HL-60/S4 treated with retinoic acid at 250 ng/mL for 4 days and 3 days (cell line): ENCODE results near the gene ADGRG3.

Source experiments
- in situ Hi-C: fragments of 300-500 bp; cut with MboI; formaldehyde crosslinking; loops from 2 replicates; pipeline ENCODE4 v1.7.0; 2022; ENCODE audit warnings: low sequenced_read_pairs

ADGRG3 gene

GRCh38 chr16:57645691-57646387 is 22.3 kb upstream of the ADGRG3 start:
- in situ Hi-C loops, result no loop called here

- in situ Hi-C loops, result no loop called here
Observed at GRCh38 chr16:57646388-57647039, 21.6 kb upstream of the ADGRG3 start.

DNA sequence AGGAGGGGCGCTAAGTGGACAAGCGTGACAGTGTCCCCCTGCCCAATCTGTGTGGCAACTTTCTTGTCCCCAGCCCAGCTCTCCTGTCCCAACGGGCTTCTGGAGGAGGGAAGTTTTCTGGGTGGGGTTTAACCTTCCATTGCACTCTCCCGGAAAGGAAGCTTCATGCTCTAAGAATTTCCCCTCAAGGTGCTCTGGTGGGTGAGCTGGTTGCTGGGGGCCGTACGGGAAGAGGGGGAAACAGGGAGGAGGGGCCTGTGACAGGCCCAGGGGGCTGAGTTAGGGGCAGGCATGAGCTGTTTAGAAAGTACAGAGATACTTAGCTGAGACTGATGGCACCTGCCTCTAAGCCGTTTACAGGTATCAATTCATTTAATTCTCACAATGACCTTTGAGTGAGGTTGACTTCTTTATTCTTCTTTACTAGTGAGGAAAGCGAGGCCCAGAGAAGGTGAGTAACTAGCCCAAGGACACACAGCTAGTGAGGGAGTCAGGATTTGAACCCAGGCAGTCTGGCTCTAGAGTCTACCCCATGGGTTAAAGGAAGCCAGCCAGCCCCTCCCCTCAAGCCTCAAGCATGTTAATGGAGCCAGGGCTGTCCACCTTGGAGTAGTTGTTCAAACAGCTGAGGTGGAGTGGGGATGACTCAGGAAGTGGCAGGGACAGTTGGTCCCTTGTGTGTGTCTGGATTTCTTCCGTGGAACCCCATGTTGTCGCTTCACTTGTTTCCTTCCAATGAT is 20.8 kb upstream of the ADGRG3 start:
- in situ Hi-C loops, result no loop called here

GRCh38 chr16:57648125-57648524 is 20.0 kb upstream of the ADGRG3 start:
- in situ Hi-C loops, result no loop called here

- in situ Hi-C loops, result no loop called here
Observed at GRCh38 chr16:57648581-57649442, 19.3 kb upstream of the ADGRG3 start.

- in situ Hi-C loops, result no loop called here
Observed at GRCh38 chr16:57649443-57649751, 18.7 kb upstream of the ADGRG3 start.

- in situ Hi-C loops, result no loop called here
Observed at GRCh38 chr16:57649846-57650245, 18.3 kb upstream of the ADGRG3 start.

DNA sequence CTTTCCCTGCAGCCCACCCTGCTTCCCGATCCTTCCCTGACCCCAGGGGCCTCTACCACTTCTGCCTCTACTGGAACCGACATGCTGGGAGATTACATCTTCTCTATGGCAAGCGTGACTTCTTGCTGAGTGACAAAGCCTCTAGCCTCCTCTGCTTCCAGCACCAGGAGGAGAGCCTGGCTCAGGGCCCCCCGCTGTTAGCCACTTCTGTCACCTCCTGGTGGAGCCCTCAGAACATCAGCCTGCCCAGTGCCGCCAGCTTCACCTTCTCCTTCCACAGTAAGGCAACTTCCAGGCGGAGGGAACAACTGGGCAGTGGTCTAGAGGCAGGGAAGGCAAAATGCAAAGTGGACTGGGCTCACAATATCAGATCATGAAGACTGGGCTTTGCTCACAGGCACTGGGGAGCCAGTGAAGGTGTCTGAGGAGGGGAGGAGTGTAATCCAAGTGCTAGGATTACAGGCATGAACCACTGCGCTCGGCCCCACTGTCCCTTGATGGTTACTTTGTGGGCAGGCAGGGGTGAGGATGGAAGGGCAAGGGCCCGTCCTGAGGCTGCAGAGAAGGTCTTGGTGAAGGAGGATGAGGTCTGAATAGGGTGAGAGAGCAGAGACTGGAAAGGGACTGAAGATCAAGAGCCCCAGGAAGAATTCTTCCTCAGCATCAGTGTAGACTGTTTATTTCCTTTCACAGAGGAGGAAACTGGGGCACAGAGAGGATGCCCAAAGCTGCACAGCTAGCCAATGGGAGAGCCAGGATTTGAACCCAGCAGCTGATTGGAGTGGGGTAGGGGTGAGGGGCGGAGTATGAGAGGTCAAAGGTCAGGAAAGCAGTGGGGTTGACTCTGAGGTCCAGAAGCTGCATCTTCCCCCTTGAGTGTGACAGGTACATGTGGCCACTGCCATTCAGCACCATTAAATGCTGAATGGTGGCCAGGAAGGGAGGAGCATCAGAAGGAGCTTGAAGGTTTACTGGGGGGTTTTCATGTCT is 16.5 kb upstream of the ADGRG3 start:
- in situ Hi-C loops, result no loop called here

GRCh38 chr16:57652695-57653471 is 15.2 kb upstream of the ADGRG3 start:
- in situ Hi-C loops, result no loop called here

DNA sequence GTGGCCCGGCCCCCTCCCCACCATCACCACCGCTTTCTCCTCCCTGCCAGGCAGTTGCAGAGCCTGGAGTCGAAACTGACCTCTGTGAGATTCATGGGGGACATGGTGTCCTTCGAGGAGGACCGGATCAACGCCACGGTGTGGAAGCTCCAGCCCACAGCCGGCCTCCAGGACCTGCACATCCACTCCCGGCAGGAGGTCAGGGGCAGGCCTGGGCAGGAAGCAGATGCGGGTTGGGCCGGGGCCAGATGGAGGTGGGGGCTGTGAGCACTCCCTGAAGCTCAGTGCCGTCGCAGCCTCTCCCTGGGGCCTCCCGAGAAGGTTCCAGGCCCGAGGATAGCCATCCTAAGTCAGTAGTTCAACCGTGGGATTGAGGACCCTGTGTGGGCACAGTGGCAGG is 14.2 kb upstream of the ADGRG3 start:
- in situ Hi-C loops, result no loop called here

DNA sequence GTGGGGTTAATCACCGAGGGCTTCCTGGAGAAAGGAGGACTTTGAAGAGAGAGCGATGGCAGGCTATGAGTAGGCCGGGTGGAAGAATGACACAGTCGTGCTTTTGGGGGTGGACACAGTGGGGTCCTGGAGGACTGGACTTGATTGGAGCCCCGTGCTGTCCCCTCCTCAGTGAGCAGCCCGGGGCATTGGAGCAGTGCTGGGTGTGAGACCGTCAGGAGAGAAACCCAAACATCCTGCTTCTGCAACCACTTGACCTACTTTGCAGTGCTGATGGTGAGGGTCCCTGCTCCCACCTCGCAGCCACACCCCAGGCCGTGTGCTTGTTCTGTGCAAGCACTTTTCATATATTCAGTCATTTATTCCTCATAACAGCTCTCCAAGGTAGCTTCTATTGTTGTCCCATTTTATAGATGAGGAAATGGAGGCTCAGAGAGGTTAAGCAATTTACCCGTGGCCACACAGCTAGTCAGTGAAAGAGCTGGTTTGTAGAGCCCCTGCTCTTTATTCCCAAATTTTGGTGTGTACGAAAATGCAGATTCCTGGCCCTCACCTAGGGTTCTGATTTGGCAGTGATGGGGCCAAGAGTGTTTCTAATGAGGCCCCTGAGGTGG is 11.7 kb upstream of the ADGRG3 start:
- in situ Hi-C loops, result no loop called here

DNA sequence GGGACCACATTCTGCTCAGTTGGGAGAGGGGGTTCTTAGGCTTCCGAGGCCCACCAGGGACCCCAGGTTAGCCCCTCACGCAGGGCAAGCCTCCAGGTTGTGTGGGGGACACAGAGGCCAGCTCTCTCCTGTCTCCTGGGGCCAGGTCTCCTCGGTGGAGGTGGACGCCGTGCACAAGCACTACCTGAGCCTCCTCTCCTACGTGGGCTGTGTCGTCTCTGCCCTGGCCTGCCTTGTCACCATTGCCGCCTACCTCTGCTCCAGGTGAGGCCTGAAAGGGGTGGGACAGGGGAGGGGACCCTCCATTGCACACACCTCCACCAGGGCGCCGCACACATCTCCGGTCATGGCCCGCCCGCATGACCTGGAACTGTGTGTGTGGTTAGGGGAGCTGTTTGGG is 10.9 kb upstream of the ADGRG3 start:
- in situ Hi-C loops, result no loop called here

GRCh38 chr16:57658130-57658877 is 9.8 kb upstream of the ADGRG3 start:
- in situ Hi-C loops, result no loop called here

DNA sequence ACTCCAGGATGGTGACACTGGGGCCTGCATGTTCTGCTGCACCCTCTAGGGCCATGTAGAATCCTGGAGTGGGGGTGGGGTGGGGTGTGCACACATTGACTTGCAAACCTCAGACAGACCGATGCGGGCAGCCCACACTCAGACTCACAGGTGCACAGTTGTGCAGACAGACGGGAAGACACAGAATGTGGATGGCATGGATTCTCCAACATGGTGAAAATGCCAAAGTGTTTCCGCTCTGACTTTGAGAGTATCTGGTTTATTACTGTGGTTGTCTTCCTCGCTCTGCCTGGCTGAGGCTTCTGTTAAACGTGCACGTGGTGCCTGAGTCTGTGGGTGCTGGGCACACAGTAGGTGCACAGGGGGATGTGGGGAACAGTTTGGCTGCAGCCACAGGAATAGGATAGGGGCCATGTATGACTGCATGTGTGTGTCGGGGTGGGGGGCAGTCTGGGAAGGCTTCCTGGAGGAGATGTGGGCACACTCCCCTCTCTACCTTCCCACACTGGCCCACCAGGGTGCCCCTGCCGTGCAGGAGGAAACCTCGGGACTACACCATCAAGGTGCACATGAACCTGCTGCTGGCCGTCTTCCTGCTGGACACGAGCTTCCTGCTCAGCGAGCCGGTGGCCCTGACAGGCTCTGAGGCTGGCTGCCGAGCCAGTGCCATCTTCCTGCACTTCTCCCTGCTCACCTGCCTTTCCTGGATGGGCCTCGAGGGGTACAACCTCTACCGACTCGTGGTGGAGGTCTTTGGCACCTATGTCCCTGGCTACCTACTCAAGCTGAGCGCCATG is 9.0 kb upstream of the ADGRG3 start:
- in situ Hi-C loops, result no loop called here

DNA sequence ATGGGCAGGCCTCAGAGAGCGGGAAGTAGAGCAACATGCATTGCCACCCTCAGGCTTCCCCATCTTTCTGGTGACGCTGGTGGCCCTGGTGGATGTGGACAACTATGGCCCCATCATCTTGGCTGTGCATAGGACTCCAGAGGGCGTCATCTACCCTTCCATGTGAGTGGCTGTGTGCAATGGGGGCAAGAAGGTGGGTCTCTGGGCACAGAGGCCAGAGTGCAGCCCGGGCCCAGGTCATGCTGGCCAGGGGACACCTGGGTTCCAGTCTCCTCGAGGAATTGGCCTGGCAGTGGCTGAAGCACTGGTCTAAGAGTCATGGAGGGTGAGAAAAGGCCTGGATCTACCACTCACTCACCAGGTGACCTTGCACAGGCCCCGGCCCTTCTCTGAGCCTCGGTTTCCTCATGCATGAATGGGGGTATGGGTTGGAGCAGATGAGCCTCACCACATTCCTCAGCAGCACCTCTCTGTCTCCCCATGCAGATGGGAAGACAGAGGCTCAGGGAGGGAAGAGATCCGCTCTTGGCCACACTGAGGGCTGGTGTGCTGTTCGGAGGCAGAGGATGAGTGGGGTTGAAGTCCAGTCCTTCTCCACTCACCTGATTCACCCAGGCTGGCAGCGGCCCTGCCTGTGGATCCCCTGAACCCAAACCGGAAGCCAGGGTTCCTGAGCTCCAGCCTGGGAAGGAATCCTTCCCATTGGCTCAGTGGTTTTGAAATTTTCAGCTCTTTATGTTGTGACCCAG is 7.2 kb upstream of the ADGRG3 start:
- in situ Hi-C loops, result no loop called here

GRCh38 chr16:57661510-57661909 is 6.6 kb upstream of the ADGRG3 start:
- in situ Hi-C loops, result no loop called here
